ENCODE measurements around the gene LDLRAD2. TPM values are rescaled to one million over a fixed set of nuclear protein-coding genes. Genes with fewer than 3 reads are reported as not detected.

LDLRAD2 gene
- total and polyA plus RNA-seq, 2 donors (not counting 1 experiment from before 2014, with no cell fraction given) = not detected

DNA sequence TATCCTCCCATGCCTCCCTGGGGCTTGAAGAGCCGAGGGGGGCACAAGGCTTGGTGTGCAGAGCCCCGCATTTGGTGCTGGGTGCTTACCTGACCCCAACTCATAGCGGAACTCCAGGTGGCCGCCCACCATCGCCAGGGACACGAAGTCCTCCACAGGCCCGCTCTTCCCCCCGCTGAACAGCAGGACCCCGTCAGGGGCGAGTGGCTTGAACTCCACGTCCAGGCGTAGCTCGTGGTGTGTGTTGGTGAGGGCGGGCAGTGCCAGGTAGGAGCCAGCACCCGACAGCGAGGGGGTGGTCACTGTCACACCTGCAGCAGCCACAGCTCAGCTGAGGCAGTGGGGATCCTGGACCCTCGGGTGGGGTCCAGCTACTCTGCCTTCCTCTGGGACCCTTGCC is 17.2 kb downstream of the LDLRAD2 start:
- Histone ChIP-seq H3K9me3 (ENCODE audit: control insufficient read depth, insufficient read depth, low read depth, low read length) (no peaks in the 10 kb centered on the region), H4K20me1 (ENCODE audit: control insufficient read depth, extremely low read depth, insufficient read depth, low read length) (no peaks in the 10 kb centered on the region), H3K27ac (ENCODE audit: insufficient read depth, low read length) (no peak overlapping the region), H3K27me3 (ENCODE audit: control insufficient read depth, insufficient read depth, low read length) (no peaks in the 10 kb centered on the region), H3K79me2 (ENCODE audit: control insufficient read depth, insufficient read depth, low read length) (no peaks in the 10 kb centered on the region), H3K4me2 (ENCODE audit: extremely low read depth, insufficient read depth, low read length) (no peak overlapping the region), H3K36me3 (ENCODE audit: control insufficient read depth, insufficient read depth, low read length) (peaks cover 47% of the 10 kb centered on the region), H3K9ac (ENCODE audit: insufficient read depth, low read length) (no peak overlapping the region), H2AFZ (ENCODE audit: low read length) (no peak overlapping the region), H3K4me3 (replicated peaks in 1 of 4; ENCODE audit: control extremely low read depth in 1 of 4, insufficient read depth in 1 of 4, low read depth in 3 of 4, low read length in 4 of 4) (no peak overlapping the region), H3K4me1 (ENCODE audit: control insufficient read depth, extremely low read depth, insufficient read depth, low read length) (no peaks in the 10 kb centered on the region)
- DNase-seq (ENCODE audit: low read depth in 2 of 2) = no peak
- TF ChIP-seq, protein P1, sequence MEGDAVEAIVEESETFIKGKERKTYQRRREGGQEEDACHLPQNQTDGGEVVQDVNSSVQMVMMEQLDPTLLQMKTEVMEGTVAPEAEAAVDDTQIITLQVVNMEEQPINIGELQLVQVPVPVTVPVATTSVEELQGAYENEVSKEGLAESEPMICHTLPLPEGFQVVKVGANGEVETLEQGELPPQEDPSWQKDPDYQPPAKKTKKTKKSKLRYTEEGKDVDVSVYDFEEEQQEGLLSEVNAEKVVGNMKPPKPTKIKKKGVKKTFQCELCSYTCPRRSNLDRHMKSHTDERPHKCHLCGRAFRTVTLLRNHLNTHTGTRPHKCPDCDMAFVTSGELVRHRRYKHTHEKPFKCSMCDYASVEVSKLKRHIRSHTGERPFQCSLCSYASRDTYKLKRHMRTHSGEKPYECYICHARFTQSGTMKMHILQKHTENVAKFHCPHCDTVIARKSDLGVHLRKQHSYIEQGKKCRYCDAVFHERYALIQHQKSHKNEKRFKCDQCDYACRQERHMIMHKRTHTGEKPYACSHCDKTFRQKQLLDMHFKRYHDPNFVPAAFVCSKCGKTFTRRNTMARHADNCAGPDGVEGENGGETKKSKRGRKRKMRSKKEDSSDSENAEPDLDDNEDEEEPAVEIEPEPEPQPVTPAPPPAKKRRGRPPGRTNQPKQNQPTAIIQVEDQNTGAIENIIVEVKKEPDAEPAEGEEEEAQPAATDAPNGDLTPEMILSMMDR (conservative IDR thresholded peaks at IDR 0.05 in 1 of 2, IDR thresholded peaks at IDR 0.05 in 1 of 2; ENCODE audit: low read depth in 1 of 2, low read length in 2 of 2) = no peak
- TF ChIP-seq EZH2 (IDR thresholded peaks at IDR 0.05; ENCODE audit: low read length, missing control alignments) = no peak

DNA sequence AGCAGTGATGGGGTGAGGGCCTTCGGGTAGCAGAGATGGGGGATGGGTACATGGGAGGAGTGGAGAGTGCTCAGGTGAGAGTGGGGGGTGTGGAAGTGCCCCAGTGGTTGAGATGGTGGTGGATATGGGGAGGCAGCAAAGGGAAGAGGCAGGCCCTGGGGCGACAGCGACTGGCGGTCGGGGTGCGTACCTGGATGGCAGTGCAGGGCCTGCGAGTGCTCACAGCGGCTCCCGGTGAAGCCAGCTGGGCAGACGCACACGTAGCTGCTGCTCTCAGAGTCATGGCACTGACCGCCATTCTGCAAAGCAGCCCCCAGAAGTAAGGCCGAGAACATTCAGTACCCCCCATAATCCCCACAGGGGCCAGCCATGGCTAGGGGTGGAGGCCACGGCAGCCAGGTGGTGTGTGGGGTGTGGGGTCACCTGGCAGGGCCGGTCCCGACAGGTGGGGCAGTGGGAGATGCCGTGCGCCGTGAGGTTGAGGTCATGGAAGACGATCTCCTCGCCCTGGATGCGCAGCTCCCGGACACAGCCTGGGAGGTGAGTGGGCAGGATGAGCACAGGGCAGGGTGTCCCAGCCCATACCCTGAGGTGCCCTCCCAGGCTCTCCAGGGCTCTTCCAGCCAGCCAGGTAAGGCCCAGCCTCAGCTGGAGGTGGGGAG is 18.9 kb downstream of the LDLRAD2 start:
- DNase-seq (ENCODE audit: low read depth in 2 of 2) = no peak
- no peak overlapping the region for H3K4me2 ChIP-seq (ENCODE audit: extremely low read depth, insufficient read depth, low read length)
- no peaks in the 10 kb centered on the region for H3K9me3 ChIP-seq (ENCODE audit: control insufficient read depth, insufficient read depth, low read depth, low read length)
- peaks cover 49% of the 10 kb centered on the region for H3K36me3 ChIP-seq (ENCODE audit: control insufficient read depth, insufficient read depth, low read length)
- no peak overlapping the region for H3K9ac ChIP-seq (ENCODE audit: insufficient read depth, low read length)
- H3K79me2 ChIP-seq (ENCODE audit: control insufficient read depth, insufficient read depth, low read length) = no peaks in the 10 kb centered on the region
- no peak overlapping the region for H3K27ac ChIP-seq (ENCODE audit: insufficient read depth, low read length)
- TF ChIP-seq, protein P1 (conservative IDR thresholded peaks at IDR 0.05 in 1 of 2, IDR thresholded peaks at IDR 0.05 in 1 of 2; ENCODE audit: low read depth in 1 of 2, low read length in 2 of 2) = no peak
- no peak for TF ChIP-seq EZH2 (IDR thresholded peaks at IDR 0.05; ENCODE audit: low read length, missing control alignments)
- H3K27me3 ChIP-seq (ENCODE audit: control insufficient read depth, insufficient read depth, low read length) = no peaks in the 10 kb centered on the region
- no peaks in the 10 kb centered on the region for H3K4me1 ChIP-seq (ENCODE audit: control insufficient read depth, extremely low read depth, insufficient read depth, low read length)
- H2AFZ ChIP-seq (ENCODE audit: low read length) = no peak overlapping the region
- no peaks in the 10 kb centered on the region for H4K20me1 ChIP-seq (ENCODE audit: control insufficient read depth, extremely low read depth, insufficient read depth, low read length)
- H3K4me3 ChIP-seq (replicated peaks in 1 of 4; ENCODE audit: control extremely low read depth in 1 of 4, insufficient read depth in 1 of 4, low read depth in 3 of 4, low read length in 4 of 4) = no peak overlapping the region

DNA sequence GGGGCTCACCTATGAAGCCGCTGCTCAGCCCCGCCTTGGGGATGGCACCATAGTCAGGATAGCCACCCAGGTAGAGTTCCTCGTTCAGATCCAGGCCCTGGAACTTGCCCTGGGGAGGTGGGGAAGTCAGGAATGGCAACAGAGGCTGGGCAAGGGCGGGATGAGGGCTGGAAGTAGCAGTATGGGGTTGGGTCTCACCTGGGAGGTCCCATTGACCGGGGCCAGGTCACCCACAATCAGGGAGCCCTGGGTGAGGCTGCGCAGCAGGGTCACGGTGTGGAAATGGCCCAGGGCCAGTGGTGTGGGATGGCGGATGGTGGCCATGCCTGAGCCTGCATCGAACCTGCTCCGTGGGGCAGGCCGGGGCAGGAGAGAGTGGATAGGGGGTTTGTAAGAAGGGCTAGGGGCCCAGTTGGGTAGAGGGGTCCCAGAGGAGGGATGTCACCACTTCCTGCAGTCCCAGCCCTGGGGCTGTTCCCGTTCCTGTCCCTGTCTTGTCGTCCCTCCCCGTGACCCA is 19.4 kb downstream of the LDLRAD2 start:
- H3K36me3 ChIP-seq (ENCODE audit: control insufficient read depth, insufficient read depth, low read length) = peaks cover 53% of the 10 kb centered on the region
- no peak overlapping the region for H2AFZ ChIP-seq (ENCODE audit: low read length)
- TF ChIP-seq, protein P1 (conservative IDR thresholded peaks at IDR 0.05 in 1 of 2, IDR thresholded peaks at IDR 0.05 in 1 of 2; ENCODE audit: low read depth in 1 of 2, low read length in 2 of 2) = no peak
- no peak for TF ChIP-seq EZH2 (IDR thresholded peaks at IDR 0.05; ENCODE audit: low read length, missing control alignments)
- H3K9me3 ChIP-seq (ENCODE audit: control insufficient read depth, insufficient read depth, low read depth, low read length) = no peaks in the 10 kb centered on the region
- H3K79me2 ChIP-seq (ENCODE audit: control insufficient read depth, insufficient read depth, low read length) = no peaks in the 10 kb centered on the region
- no peak overlapping the region for H3K9ac ChIP-seq (ENCODE audit: insufficient read depth, low read length)
- no peaks in the 10 kb centered on the region for H3K4me1 ChIP-seq (ENCODE audit: control insufficient read depth, extremely low read depth, insufficient read depth, low read length)
- no peak overlapping the region for H3K27ac ChIP-seq (ENCODE audit: insufficient read depth, low read length)
- no peak overlapping the region for H3K4me3 ChIP-seq (replicated peaks in 1 of 4; ENCODE audit: control extremely low read depth in 1 of 4, insufficient read depth in 1 of 4, low read depth in 3 of 4, low read length in 4 of 4)
- no peak overlapping the region for H3K4me2 ChIP-seq (ENCODE audit: extremely low read depth, insufficient read depth, low read length)
- DNase-seq (ENCODE audit: low read depth in 2 of 2) = no peak
- H3K27me3 ChIP-seq (ENCODE audit: control insufficient read depth, insufficient read depth, low read length) = no peaks in the 10 kb centered on the region
- no peaks in the 10 kb centered on the region for H4K20me1 ChIP-seq (ENCODE audit: control insufficient read depth, extremely low read depth, insufficient read depth, low read length)

Measured in fibroblast of lung (primary cell).